OCI-LY7 (cell line): ENCODE results near the gene POP4.

Experiments
- CTCF ChIP-seq: fragments of 200-600 bp; sonication (generic); conservative IDR thresholded peaks from 2 replicates; pipeline ENCODE4 v1.5.1; 2014; ENCODE audit warnings: mild to moderate bottlenecking, antibody characterized with exemption, low read length, moderate library complexity, mixed read lengths
- EZH2phosphoT487 ChIP-seq: fragments of 200-600 bp; sonication (generic); IDR thresholded peaks from 2 replicates; pipeline ENCODE4 v1.6.1; 2018; ENCODE audit warnings: low read depth, borderline replicate concordance, mild to moderate bottlenecking, mixed run types, antibody characterized with exemption, low read length, moderate library complexity, mixed read lengths

DNA sequence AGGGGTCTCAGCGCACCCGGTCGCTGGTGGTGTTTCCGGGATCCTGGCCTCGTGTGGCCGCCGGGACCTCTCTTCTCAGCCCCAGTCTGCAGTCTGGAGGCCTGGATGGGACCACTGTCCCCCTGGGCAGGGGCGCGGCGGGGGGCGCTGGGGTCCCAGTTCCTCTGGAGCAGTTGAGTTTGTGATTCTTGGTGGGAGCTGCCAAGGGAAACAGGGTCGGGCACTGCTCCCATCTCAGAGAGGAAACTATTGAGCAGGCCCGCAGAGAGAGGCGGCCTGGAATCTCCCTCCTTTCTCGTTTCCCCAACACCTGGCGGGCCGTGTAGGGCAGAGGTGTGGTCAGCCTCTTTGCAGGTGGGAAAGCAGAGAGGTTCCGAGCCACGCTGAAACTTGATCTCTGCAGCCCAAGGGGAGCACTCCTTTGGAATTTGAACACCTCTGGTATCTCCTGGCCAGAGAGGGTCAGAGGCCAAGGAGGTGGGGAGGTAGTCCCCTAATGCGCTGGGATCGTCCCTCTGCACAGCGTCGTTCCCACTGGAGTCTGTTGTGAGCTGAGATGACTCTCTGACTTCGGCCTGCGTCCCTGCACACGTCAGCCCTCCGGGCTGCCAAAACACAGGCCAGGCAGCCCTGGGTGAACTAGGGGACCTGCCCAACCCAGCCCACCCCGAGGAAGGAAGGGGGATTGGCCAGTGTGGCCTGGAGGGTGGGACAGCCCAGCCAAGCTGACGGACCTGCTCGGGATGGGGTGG lies 59.9 kb downstream of the POP4 start:
- no peak for TF ChIP-seq CTCF
- no peak for TF ChIP-seq EZH2phosphoT487
